Breast epithelium (tissue), 3 donors: ENCODE data around the gene FKBP14.

Source experiments
- POLR2AphosphoS5 ChIP-seq, 3 donors: sonication (generic); formaldehyde crosslinking; IDR thresholded peaks; one replicate each; pipeline ENCODE4 v1.6.1; 2017; ENCODE audit warnings: antibody characterized with exemption in 3 of 3
- TF ChIP-seq, protein P1 (sequence below), 3 donors: fragments of 450-650 bp; IDR thresholded peaks; one replicate each; pipeline ENCODE4 v1.5.1; 2016 to 2017; ENCODE audit warnings: antibody characterized with exemption in 3 of 3, mild to moderate bottlenecking in 3 of 3, moderate library complexity in 3 of 3

DNA sequence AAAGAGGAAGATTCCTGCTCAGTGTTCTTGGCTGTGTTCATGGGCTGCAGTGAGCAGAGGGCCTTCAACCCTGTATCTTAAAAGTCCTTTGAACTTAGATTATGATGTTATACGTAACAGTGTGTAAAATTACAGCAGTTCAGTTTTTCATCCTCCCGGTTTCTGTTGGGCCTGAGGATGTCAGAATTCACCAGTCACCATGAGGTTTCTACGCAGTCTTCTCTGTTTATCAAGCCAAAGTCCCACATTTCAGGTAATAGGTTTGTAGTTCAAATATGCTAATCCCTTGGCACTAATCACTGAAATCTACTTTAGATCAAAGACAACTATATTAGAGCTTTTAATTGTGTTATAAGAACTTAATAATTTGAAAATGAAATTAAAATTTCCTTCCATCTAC is 26.6 kb upstream of the FKBP14 start:
- TF ChIP-seq, protein P1, sequence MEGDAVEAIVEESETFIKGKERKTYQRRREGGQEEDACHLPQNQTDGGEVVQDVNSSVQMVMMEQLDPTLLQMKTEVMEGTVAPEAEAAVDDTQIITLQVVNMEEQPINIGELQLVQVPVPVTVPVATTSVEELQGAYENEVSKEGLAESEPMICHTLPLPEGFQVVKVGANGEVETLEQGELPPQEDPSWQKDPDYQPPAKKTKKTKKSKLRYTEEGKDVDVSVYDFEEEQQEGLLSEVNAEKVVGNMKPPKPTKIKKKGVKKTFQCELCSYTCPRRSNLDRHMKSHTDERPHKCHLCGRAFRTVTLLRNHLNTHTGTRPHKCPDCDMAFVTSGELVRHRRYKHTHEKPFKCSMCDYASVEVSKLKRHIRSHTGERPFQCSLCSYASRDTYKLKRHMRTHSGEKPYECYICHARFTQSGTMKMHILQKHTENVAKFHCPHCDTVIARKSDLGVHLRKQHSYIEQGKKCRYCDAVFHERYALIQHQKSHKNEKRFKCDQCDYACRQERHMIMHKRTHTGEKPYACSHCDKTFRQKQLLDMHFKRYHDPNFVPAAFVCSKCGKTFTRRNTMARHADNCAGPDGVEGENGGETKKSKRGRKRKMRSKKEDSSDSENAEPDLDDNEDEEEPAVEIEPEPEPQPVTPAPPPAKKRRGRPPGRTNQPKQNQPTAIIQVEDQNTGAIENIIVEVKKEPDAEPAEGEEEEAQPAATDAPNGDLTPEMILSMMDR (IDR thresholded peaks at IDR 0.05) = no peak
- no peak for TF ChIP-seq POLR2AphosphoS5 (IDR thresholded peaks at IDR 0.05)
